K562 (cell line): ENCODE data around the gene VPS41. TPM values are rescaled to one million over a fixed set of nuclear protein-coding genes. Genes with fewer than 3 reads are reported as not detected.
A peak's percentile ranks its signal among the peaks of the same experiment; 100 is the strongest.

ENCODE experiments used
- C11orf30 ChIP-seq: fragments of 450-650 bp; IDR thresholded peaks from 2 replicates; pipeline ENCODE4 v1.6.1; 2016; ENCODE audit warnings: low read depth, mild to moderate bottlenecking
- CEBPZ ChIP-seq: fragments of 150-350 bp; IDR thresholded peaks from 2 replicates; pipeline ENCODE4 v1.6.1; 2014; ENCODE audit warnings: low read depth, mild to moderate bottlenecking, low read length, borderline replicate concordance
- FIP1L1 ChIP-seq: fragments of 200-400 bp; formaldehyde crosslinking; IDR thresholded peaks from 2 replicates; pipeline ENCODE4 v1.6.1; 2018; ENCODE audit warnings: mild to moderate bottlenecking, low read depth, low read length; ENCODE audit not compliant: poor library complexity, severe bottlenecking
- MAFF ChIP-seq: IDR thresholded peaks from 2 replicates; pipeline ENCODE4 v1.6.1; 2012; ENCODE audit warnings: low read length, improper control_type of control experiment
- MAFK ChIP-seq: IDR thresholded peaks from 2 replicates; pipeline ENCODE4 v1.6.1; 2011; ENCODE audit warnings: low read length, improper control_type of control experiment
- NCOA2 ChIP-seq, 2 experiments: fragments of 450-650 bp; IDR thresholded peaks; 2 replicates each; pipeline ENCODE4 v1.6.1; 2018; ENCODE audit warnings: mild to moderate bottlenecking in 2 of 2, moderate library complexity in 1 of 2; ENCODE audit not compliant: partially characterized antibody in 2 of 2
- NFE2 ChIP-seq: IDR thresholded peaks from 2 replicates; pipeline ENCODE4 v1.6.1; 2014; ENCODE audit warnings: antibody characterized with exemption, low read depth
- SPI1 ChIP-seq: IDR thresholded peaks from 2 replicates; pipeline ENCODE4 v1.6.1; 2011; ENCODE audit warnings: low read depth, low read length, control low read depth, borderline replicate concordance
- polyA plus RNA-seq, 8 experiments: library from polyadenylated mRNA; depleted of rRNA in 4 of 8; stranded (reverse) in 5 of 8; unstranded in 3 of 8; fragments of >200 nt; fragmentation: Nextera tagmentation in 2 of 8; fragmentation: Illumina TruSeq in 1 of 8; extraction: Ambion mirVana in 2 of 8; extraction: Trizol in 1 of 8; gene quantifications; 2 replicates each; pipeline versions ENCODE4 v1.2.1 to v1.2.3, GENCODE V29; 2011 to 2014; ENCODE audit warnings: inconsistent platforms in 1 of 8, missing spikeins in 1 of 8
- total RNA-seq, 7 experiments: library from RNA; depleted of rRNA in 6 of 7; stranded (reverse); fragments of >200 nt in 6 of 7; fragmentation: Illumina TruSeq in 2 of 7; extraction: Trizol in 2 of 7; gene quantifications; 2 replicates each; pipeline versions ENCODE4 v1.2.1 to v1.2.3, GENCODE V29; 2011 to 2021; ENCODE audit warnings: low replicate concordance in 1 of 7
- TF ChIP-seq, protein P1 (sequence below), 2 experiments: fragments of 450-650 bp in 1 of 2; sonication (generic) in 1 of 2; formaldehyde crosslinking in 1 of 2; IDR thresholded peaks in 1 of 2; conservative IDR thresholded peaks in 1 of 2; 2 replicates each; pipeline versions ENCODE4 v1.6.1 to v1.8.1; 2016 to 2023; ENCODE audit warnings: mild to moderate bottlenecking in 2 of 2, moderate library complexity in 2 of 2, inconsistent platforms in 1 of 2, missing genetic modification reagents in 1 of 2

VPS41 gene
- total and polyA plus RNA-seq, 9 of the 15 experiments (the other 6 are each of a cell fraction or from before 2014, with no cell fraction given): 17.7 to 46.8 (median 32.1) TPM

GRCh38 chr7:38822549-38822948 is 86.4 kb downstream of the VPS41 start (continued):
- TF ChIP-seq, protein P1, sequence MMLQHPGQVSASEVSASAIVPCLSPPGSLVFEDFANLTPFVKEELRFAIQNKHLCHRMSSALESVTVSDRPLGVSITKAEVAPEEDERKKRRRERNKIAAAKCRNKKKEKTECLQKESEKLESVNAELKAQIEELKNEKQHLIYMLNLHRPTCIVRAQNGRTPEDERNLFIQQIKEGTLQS (IDR thresholded peaks at IDR 0.05): 0 out of 2 replicates have a peak, but pooled peaks have one; percentile 33
- TF ChIP-seq, protein P1 (CRISPR knock-in tag; conservative IDR thresholded peaks at IDR 0.05): no peak
- TF ChIP-seq MAFK: peak; percentile 90
- no peak for TF ChIP-seq CEBPZ
- no peak for TF ChIP-seq SPI1
- peak; percentile 89 for TF ChIP-seq NFE2
- TF ChIP-seq NCOA2 (IDR thresholded peaks at IDR 0.05; ENCODE audit: partially characterized antibody in 2 of 2): peak in 1 of 2 experiments; percentile 28
- TF ChIP-seq FIP1L1: no peak
- TF ChIP-seq C11orf30: peak; percentile 94
- peak; percentile 93 for TF ChIP-seq MAFF
